NCI-H2196 (cell line): ENCODE results near the gene KRTAP29-1.

Experiments used
- DNase-seq: peaks from one replicate; lab custom pipeline; 2025; ENCODE audit not compliant: unreplicated experiment; lab: John Stamatoyannopoulos, UW

Gene KRTAP29-1

DNA sequence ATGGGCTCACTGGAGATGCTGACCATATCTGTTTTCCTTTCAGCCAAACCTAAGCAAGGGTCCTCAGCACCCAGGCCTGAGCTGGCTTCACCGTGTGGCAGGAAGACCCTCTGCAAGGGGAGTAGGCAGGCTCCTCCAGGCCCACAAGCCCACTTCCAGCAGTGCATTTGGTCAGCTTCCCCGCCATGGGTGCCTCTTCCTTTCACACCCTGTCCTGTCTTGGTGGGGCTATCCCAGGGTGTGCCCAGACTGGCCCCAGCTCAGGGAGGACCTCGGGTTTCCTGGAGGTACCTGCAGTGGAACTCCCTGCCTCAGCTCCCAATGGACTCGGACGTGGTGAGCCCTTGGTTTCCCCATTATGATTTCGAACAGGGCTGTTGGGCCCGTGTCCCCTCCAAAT, 25.6 kb upstream of the KRTAP29-1 start:
- no peak for DNase-seq

DNA sequence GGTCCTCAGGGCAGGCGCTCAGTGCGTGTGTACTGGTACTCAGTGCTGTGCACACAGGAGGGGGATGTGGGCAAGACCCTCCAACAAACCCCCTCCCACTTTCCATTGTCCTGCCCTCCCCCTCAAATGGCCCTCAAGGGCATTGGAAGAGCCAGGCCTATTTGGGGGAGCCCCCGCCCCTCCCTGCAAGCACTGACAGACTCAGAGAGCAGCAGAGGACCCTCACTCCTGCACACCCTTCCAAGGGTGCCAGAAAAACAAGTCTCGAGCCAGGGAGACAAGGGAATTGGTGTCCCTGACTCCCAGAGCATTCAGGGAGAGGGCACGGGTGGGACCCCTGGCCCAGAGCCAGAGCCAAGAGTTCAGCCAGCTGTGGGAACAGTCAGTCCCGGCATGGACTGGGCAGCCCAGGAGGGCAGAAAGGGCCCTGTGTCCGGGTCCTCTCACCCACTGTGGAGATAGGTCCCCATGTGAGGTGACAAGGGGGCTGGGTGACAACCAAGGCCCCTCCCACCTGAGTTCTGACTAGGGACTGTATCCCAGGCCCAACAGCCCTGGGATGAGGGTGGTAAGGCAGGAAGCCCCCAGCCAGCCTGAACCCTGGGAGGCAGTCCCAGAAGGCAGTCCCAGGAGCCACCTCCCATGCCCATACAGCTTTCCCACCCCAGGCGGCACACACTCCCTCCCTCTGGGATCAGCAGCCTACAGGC, 24.9 kb upstream of the KRTAP29-1 start:
- no peak for DNase-seq

DNA sequence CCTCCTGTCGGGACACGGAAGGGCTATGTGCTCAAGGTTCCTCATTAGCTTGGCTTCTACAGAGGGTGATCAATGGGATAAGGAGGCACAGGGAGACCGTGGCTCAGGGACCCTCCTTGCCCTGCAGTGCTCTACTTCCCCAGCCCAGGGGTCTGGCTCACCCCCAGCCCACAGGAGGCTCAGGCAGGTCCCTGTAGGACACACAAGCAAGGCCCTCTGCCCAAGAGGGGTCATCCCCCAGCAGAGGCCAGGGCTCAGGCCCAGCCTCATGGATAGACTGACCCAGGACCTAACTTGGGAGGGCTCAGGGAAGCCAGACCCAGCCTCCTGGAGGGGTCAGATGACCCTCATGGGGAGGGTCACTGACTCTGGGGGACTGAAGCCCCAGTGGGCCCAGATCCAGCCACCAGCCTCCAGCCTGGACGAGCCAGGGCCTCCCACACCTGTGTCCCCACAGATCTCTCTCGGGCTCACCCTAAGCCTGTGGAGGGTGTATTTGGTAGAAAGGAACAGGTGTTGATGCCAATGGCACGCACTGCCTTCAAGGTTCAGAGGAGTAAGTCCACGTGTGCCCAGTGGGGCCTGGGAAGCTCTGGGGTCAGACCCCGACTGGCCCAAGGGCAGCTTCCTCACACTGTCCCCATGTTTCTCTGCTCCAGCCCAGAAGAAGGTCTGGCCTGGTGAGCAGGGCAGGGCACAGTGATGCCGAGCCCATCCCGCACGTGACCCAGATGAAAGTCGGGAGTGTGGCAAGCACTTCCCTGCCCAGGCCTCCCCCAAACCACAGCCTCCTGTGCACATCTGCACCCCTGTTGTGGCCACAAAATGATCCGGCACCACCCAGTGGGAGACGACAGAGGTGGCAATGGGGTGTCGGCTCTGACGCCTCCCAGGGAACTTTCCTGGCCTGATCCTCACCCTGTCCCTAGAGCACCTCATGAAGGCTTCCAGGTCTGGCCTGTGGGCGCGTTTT, 23.8 kb upstream of the KRTAP29-1 start:
- DNase-seq: no peak

DNA sequence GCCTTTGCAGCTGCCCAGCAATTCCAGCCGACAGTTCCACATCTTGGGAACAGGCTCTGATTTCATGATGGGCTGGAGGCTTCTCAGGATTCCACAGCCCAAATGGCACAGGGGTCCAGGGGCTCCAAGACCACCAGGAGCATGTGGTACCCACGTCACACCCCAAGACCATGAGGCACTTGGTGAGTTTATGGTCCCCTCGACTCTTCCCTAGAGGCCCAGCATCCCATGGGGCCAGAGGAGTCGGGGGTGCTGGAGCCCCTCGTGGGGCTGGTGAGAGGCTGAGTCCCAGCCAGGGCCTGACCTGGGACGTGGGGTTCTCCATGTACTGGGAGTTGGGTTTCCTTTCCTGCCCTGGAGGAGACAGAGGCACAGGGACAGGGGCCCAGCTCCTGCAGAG, 23.0 kb upstream of the KRTAP29-1 start:
- DNase-seq: no peak

DNA sequence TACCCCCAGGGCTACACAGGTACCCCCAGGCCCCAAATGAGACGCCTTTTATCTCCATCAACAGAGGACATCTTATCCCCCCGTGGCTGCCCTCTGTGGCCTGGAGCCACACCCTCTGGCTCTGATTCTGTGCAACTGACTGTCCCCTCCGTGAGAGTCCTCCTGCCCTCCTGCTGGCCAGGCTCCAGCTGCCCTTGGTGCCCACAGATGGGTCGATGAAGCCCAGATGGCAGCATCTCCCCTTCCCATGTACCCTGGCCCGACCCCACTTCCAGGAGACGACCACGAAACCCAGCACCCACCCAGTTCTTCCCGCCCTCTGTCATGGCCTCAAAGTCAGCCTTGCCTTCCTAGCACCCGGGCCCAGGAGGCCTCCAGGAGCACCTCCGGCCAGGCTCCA, 22.5 kb upstream of the KRTAP29-1 start:
- DNase-seq: no peak

DNA sequence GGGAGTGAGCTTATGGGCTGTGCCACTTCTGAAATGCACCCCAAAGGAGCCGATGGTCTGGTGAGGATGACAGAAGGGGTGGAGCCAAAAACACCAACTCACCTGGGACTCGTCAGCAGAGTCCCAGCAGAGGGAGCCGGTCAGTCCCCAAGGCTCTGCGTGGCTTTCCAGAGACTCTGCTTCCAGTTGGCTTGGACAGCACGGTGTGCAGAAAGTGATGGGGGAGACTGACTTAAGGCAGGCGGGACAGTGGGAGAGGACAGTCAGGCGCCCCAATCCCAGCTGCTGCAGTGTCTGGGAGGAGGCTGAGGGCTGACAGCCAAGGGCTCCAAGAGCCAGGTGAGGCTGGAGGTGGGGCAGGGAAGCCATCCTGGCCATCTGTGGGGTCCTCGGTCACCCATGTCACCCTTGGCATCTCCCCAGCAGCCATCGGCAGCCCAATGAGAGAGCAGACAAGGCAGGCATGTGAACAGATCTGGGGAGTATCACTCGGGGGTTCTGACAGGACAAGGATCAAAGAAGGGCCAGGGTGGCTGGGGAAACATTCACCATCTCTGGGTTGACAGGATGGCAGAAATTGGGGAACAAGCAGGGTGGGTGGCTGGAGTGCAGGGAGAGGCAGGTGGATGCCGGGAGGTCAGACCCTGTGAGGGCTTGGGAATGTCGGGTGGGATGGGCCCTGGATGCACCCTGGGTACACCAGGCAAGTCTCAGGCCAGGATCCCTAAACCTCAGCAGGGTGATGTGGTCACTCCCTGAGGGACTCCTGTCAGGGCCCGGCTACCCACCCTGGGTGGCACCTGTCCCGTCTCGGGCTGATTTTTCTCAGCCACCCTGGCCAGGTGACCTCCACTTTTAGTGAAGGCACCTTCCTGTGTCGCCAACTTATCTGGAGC, 21.8 kb upstream of the KRTAP29-1 start:
- peak; percentile 21 for DNase-seq

DNA sequence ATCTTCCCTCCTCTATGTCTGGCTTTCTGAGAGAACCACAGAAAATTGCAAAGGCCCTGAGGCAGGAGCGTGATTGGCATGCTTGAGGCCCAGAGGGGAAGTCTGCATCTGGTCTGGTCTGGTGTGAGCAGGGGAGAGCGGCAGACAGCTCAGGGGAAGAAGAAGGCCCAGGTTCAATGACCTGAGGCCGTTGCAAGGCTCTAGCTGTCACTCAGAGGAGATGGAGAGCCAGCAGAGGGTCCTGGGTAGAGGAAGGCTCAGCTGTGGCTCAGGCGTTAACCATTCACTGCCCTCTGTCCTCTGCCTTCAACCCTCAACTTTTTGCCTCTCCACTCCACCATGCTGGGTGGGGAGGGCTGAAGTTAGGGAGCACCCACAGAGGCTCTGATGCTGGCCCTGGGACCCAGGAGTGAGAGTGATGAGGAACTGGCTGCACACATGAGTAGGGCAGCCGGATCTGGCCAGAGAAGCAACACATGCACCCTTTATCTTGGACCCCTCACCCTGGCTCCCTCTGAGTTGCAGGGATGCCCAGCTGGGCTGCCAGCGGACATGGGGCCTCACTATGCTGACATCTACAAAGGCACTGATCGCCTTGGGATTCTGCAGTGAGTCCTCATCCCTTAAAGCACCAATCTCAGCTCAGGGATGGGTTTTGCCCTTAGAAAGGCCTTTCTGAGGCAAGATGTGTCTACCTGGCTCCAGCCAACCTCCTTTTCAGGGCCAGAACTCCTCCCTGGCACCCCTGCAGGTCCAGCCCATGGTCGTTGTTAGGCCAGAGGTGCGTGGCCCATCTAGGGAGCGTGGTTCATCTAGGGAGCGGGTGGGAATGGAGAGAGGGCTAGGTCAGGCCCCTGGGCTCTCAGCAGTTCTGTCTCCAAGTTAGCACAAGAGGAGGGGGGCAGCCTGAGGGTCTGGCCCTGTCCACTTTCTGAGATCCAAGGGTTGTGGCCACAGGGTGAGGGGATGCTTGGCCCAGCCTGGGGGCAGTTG, 20.5 kb upstream of the KRTAP29-1 start:
- DNase-seq: no peak

DNA sequence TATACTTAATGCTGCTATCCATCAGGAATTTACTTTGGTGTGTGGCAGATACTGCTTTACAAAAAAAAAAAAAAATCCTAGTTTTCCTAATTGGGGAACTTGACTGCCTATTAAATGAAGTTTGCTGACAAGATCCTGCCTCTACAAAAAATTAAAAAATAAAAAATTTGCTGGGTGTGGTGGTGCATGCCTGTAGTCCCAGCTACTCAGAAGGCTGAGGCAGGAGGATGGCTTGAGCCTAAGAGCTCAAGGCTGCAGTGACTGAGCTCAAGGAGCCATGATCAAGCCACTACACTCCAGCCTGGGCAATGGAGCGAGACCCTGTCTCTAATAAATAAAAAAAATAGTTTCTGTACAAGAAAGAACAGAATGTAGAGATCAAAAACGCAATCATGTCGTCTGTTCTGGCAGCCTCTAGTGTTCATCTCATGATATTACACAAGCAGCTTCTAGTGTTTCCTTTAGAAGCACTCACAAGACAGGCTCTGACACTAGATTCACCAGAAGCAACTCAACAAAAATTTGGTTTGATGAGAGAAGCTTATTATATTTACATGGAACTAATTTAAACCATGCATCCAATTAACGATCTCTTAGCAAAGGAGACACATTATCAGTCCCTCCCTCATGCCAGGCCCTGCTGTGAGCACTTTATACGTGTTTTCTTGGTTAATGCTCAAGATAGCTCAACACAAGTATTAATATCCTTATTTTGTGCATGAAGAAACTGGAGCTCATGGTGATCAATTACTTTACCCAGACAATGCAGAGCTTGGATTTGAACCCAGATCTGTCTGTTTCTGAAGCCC, 19.6 kb upstream of the KRTAP29-1 start:
- DNase-seq: peak; percentile 23

DNA sequence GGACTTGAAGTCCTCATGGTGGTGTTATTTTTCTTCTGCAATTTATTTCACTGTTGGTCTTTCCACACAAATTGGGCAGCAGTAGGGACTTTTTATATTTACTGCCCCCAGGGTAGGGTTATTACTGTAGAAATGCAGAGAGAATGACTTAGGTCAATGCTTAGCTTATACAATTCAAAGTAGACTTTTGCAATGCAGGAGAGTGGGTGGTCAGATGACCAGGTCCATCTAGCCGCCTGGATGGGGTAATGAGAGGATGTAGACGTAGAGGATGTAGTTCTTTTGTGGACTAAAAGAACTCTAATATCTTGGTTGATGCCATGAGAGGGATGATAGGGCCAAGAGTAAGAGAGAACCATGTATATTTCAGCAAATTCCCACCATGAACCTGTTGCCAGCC, 15.6 kb upstream of the KRTAP29-1 start:
- DNase-seq: no peak

DNA sequence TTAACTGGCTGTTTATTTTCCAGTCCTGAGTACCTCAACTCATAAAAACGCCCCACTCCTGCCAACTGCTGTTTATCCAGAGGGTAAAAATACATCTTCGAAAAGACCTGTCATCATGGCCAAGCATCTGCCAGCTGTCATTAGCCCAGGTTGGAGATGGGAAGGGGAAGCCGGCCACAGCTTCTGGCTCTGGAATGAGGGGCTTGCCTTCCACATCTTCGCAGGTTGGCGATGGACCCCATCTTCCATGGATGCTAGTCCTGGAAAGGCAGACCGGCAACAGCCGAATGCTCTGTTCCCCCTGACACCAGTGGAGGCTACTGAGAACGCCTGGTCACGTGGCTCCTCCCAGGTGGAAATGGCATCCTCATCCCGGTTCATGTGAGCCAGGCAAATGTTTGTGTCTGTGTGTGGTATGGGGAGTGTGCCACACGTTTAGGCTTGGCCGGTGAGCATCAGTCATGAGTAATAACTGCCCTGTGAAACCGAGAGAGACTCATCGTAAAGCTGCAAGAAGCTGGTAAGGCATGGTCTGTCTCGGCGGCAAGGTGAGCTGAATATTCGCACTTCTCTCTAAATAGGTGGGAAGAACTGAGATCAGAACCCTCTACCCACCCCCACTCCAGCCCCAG, 13.3 kb upstream of the KRTAP29-1 start:
- DNase-seq: no peak

DNA sequence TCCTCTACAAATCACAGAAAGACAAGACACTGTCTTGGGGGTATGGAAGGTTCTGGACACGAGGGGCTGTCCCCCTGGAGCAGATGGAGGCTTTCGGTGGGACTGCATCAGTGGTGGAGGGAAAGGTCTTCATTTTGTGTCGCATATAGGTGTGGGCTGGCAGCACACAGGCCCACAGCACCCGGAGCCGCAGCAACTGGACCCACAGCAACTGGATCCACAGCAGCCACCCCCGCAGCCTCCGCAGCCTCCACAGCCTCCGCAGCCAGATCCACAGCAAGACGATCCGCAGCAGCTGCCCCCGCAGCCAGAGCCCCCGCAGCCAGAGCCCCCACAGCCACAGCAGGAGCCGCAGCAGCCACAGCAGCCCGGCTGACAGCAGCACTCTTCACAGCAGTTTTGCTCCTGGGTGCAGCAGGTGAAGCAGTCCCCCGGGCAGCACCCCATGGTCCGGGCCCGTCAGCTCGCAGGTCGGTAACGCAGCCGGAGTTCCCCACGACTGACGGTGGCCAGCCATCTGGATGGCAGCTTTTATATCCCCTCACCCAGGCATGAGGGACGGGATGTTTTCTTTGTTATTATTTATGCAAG, 12.6 kb upstream of the KRTAP29-1 start, which contains the start of gene KRTAP17-1:
TSS of gene KRTAP17-1 (minus strand) at position 507 of the 591 bp plus-strand sequence. CDS start at position 447, 60 bp downstream.
- DNase-seq: no peak

DNA sequence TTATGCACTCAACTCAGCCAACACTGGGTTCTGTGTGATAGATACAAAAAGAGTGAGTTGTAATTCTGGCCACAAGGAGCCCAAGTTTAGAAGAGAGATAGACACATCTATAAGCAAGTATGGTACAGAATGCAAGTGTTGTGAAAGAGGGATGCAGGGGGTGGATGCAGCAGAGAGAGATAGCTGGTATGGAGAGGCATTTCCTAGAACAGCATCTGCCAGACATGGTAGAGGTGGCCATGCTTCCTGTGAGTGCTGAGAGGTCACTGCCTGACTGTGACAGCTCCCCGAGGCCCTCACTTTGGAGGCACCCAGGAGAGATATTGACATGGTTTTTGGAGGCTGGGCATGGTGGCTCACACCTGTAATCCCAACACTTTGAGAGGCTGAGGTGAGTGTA, 8.5 kb upstream of the KRTAP29-1 start:
- no peak for DNase-seq

DNA sequence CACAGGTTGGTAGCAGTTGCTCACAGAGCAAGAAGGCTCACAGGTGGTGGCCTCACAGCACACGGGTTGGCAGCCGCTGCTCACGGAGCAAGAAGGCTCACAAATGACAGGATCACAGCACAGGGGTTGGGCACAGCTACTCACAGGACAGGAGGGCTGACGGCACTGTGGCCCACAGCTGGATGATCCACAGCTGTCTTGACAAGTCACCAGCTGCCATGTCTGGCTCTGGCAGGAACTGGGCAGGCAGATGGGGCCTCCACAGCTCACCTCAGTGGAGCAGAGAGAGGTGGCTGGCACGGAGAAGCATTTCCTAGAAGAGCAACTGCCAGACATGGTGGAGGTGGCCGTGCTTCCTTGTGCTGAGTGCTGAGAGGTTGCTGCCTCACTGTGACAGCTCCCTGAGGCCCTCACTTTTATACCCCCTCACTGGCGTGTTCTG, 6.3 kb upstream of the KRTAP29-1 start, which contains the start of gene KRTAP16-1:
TSS of gene KRTAP16-1 (minus strand) at position 392 of the 442 bp plus-strand sequence. CDS start at position 336, 56 bp downstream.
- DNase-seq: peak; percentile 1

DNA sequence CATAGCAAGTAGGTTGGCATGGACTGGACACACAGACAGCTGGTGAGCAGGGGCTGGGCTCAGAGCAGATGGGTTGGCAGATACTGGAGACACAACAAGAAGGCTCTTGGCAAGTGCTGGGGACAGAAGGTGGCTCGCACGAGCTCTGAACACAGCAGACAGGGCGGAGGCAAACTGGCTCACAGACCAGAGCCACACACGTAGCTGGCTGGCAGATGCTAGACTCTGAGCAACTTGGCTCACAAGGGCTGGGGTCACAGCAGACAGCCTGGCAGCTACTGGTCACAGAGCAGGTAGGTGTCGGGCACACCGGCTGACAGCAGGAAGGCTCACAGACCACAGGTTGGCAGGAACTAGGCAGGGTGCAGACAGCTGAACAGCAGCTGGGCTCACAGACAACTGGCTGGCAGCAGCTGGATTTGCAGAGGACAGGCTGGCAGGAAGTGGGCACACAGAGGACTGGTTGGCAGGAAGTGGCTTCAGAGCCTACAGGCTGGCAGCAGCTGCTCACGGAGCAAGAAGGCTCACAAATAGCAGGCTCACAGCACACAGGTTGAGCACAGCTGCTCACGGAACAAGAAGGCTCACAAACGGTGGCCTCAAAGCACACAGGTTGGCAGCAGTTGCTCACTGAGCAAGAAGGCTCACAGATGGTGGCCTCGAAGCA, 5.7 kb upstream of the KRTAP29-1 start:
- DNase-seq: peak; percentile 77

DNA sequence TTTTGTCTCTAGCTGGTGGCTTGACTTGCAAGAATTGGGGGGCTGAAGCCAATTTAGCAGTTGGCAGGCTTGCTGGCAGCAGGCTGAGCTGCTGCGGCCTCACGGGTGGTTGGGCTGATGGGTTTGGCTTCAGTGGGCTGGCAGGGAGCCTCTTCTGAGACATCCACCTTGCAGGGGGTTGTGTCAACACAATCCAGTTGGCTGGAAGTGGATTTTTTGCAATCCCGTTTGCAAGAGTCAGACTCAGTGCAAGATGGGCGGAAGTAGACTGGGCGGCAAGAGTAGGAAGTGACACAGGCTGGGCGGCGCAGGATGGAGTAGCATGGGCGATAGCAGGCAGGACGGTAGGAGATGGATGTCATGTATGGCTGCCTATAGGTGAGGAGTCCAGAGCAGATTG, 5.0 kb upstream of the KRTAP29-1 start:
- DNase-seq: no peak

DNA sequence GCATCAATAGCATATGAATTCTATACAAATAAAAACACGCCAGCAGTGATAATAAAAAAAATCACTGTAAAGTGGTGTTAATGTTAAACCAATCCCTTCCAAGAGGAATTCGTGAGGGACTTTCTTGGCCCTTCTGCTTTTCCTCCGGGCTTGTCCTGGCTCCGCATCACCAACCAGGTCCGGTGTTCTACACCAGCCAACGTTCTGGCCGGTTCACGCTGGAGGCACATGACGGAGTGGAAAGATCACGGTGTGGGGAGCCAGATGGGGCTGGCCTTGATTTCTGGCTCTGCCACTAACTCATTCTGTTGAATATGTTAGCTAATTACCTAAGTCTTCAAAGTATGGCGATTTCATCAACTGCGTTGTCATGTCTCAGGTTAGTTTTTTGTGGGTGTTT, 1.4 kb upstream of the KRTAP29-1 start:
- no peak for DNase-seq

DNA sequence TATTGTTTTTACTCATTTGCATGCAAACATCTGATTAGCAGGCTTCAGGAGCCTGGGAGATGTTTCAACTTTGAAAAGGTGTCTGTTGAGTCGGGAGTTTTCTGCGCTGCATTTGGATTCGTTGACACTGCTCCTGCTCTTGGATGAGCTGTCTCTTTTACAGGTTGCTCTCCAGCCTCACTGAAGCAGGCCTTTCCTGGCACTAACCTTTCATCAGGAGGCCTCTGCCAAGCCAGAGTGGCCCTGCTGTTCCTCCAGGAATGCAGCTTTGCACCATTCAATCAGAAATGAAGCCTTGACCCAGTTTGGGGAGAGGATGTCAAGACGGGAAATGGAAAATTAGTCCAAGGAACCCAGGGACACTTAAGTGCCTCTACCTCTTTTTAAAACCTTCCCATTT, 330 bp upstream of the KRTAP29-1 start:
- DNase-seq: no peak
